GM21576 (cell line): Measurements from ENCODE around the gene GABRB2.
A peak's percentile ranks its signal among the peaks of the same experiment; 100 is the strongest.

Source experiments
- ATAC-seq: cut with Tn5 transposase; IDR thresholded peaks from one replicate; pipeline ENCODE4 v1.9.1; 2021; ENCODE audit warnings: mild to moderate bottlenecking, moderate library complexity; ENCODE audit not compliant: unreplicated experiment

The GABRB2 gene

GRCh38 chr5:161481922-161482321 is 64.6 kb downstream of the GABRB2 start:
- peak; percentile 58 for ATAC-seq

- ATAC-seq, result no peak
Measured at GRCh38 chr5:161471211-161471950, 75.1 kb downstream of the GABRB2 start.

- no peak for ATAC-seq
Measured at GRCh38 chr5:161467703-161468102, 78.8 kb downstream of the GABRB2 start.

GRCh38 chr5:161460741-161461140 is 85.8 kb downstream of the GABRB2 start:
- no peak for ATAC-seq

GRCh38 chr5:161446655-161447054 is 99.9 kb downstream of the GABRB2 start:
- ATAC-seq, result no peak

- ATAC-seq, result no peak
Measured at GRCh38 chr5:161442471-161442870, 104.1 kb downstream of the GABRB2 start.

GRCh38 chr5:161432798-161433197 is 113.7 kb downstream of the GABRB2 start:
- ATAC-seq, result no peak

GRCh38 chr5:161431963-161432362 is 114.6 kb downstream of the GABRB2 start:
- no peak for ATAC-seq

GRCh38 chr5:161421067-161421466 is 125.5 kb downstream of the GABRB2 start:
- no peak for ATAC-seq

- ATAC-seq, result no peak
Measured at GRCh38 chr5:161420521-161420920, 126.0 kb downstream of the GABRB2 start.

- no peak for ATAC-seq
Measured at GRCh38 chr5:161414896-161415295, 131.6 kb downstream of the GABRB2 start.

GRCh38 chr5:161414037-161414436 is 132.5 kb downstream of the GABRB2 start:
- ATAC-seq, result no peak

GRCh38 chr5:161412792-161413191 is 133.7 kb downstream of the GABRB2 start:
- no peak for ATAC-seq

GRCh38 chr5:161411156-161411555 is 135.4 kb downstream of the GABRB2 start:
- ATAC-seq, result no peak

- ATAC-seq, result no peak
Measured at GRCh38 chr5:161410640-161411039, 135.9 kb downstream of the GABRB2 start.

GRCh38 chr5:161409471-161409870 is 137.1 kb downstream of the GABRB2 start:
- no peak for ATAC-seq

- ATAC-seq, result no peak
Measured at GRCh38 chr5:161406880-161407279, 139.6 kb downstream of the GABRB2 start.

- no peak for ATAC-seq
Measured at GRCh38 chr5:161403996-161404395, 142.5 kb downstream of the GABRB2 start.

GRCh38 chr5:161403121-161403520 is 143.4 kb downstream of the GABRB2 start:
- no peak for ATAC-seq

GRCh38 chr5:161400583-161400982 is 145.9 kb downstream of the GABRB2 start:
- ATAC-seq, result no peak

- ATAC-seq, result no peak
Measured at GRCh38 chr5:161399996-161400562, 146.4 kb downstream of the GABRB2 start.

- no peak for ATAC-seq
Measured at GRCh38 chr5:161397448-161397847, 149.1 kb downstream of the GABRB2 start.

- ATAC-seq, result no peak
Measured at GRCh38 chr5:161396171-161396570, 150.4 kb downstream of the GABRB2 start.
